ENCODE data around the gene ZNF496. TPM values are rescaled to one million over a fixed set of nuclear protein-coding genes. Genes with fewer than 3 reads are reported as not detected.

ZNF496 gene
- polyA plus RNA-seq, 5 donors: 28.5 to 40.5 (median 37.4) TPM

GRCh38 chr1:247331172-247331524, 519 bp downstream of the ZNF496 start:
- peak; percentile 57 to 61 for DNase-seq

GRCh38 chr1:247330548-247331171, 1.0 kb downstream of the ZNF496 start:
- no peak for DNase-seq

GRCh38 chr1:247329097-247329617, 2.5 kb downstream of the ZNF496 start:
- no peak for DNase-seq

- no peak for DNase-seq
Measured at GRCh38 chr1:247328311-247328710, 3.4 kb downstream of the ZNF496 start.

- DNase-seq: no peak
Measured at GRCh38 chr1:247326411-247327130, 5.1 kb downstream of the ZNF496 start.

- DNase-seq: no peak
Measured at GRCh38 chr1:247324923-247325322, 6.7 kb downstream of the ZNF496 start.

- DNase-seq: no peak
Measured at GRCh38 chr1:247324204-247324787, 7.4 kb downstream of the ZNF496 start.

- no peak for DNase-seq
Measured at GRCh38 chr1:247322849-247323586, 8.6 kb downstream of the ZNF496 start.

GRCh38 chr1:247322442-247322841, 9.2 kb downstream of the ZNF496 start:
- DNase-seq: no peak

GRCh38 chr1:247317702-247318101, 14.0 kb downstream of the ZNF496 start:
- DNase-seq: no peak

- DNase-seq: no peak
Measured at GRCh38 chr1:247316590-247317197, 15.0 kb downstream of the ZNF496 start.

- DNase-seq: no peak
Measured at GRCh38 chr1:247304031-247304430, 27.6 kb downstream of the ZNF496 start.

- no peak for DNase-seq
Measured at GRCh38 chr1:247303216-247303615, 28.5 kb downstream of the ZNF496 start.

GRCh38 chr1:247301176-247301540, 30.5 kb downstream of the ZNF496 start:
- DNase-seq: no peak

GRCh38 chr1:247300491-247301175, 31.0 kb downstream of the ZNF496 start:
- DNase-seq: no peak

GRCh38 chr1:247299723-247300381, 31.8 kb downstream of the ZNF496 start:
- DNase-seq: no peak

GRCh38 chr1:247298701-247299100, 33.0 kb downstream of the ZNF496 start:
- no peak for DNase-seq

GRCh38 chr1:247298124-247298481, 33.6 kb downstream of the ZNF496 start:
- no peak for DNase-seq

GRCh38 chr1:247297263-247298123, 34.2 kb downstream of the ZNF496 start:
- no peak for DNase-seq

Data from right lung (tissue), 5 donors.